OCI-LY1 (cell line): ENCODE measurements around the gene BICD2.

ENCODE experiments used
- H2AFZ ChIP-seq: fragments of 200-600 bp; sonication (generic), shearing (Covaris generic); 2 replicates; pipeline ENCODE4 v1.6.0; 2014; ENCODE audit warnings: antibody characterized with exemption, mild to moderate bottlenecking, low read length
- H3F3A ChIP-seq: fragments of 200-600 bp; sonication (generic), shearing (Covaris generic); 2 replicates; pipeline ENCODE4 v1.6.0; 2014; ENCODE audit warnings: mild to moderate bottlenecking, antibody characterized with exemption, low read length, moderate library complexity; ENCODE audit not compliant: insufficient read depth
- H3K27ac ChIP-seq: fragments of 200-600 bp; sonication (generic); 2 replicates; pipeline ENCODE4 v1.5.1; 2014; ENCODE audit warnings: low read length, mixed run types, mild to moderate bottlenecking, low read depth; ENCODE audit not compliant: poor library complexity, severe bottlenecking
- H3K27me3 ChIP-seq: fragments of 200-600 bp; sonication (generic); 2 replicates; pipeline ENCODE4 v1.6.0; 2014; ENCODE audit warnings: antibody characterized with exemption, mild to moderate bottlenecking, low read length, moderate library complexity; ENCODE audit not compliant: insufficient read depth
- H3K36me3 ChIP-seq: fragments of 200-600 bp; sonication (generic); 2 replicates; pipeline ENCODE4 v1.6.1; 2014; ENCODE audit warnings: mild to moderate bottlenecking, antibody characterized with exemption, low read length, moderate library complexity, mixed read lengths; ENCODE audit not compliant: insufficient read depth
- H3K4me1 ChIP-seq: fragments of 200-600 bp; sonication (generic); 2 replicates; pipeline ENCODE4 v1.5.1; 2014; ENCODE audit warnings: mild to moderate bottlenecking, low read length, moderate library complexity; ENCODE audit not compliant: insufficient read depth, severe bottlenecking
- H3K4me2 ChIP-seq: fragments of 200-600 bp; sonication (generic), shearing (Covaris generic); 2 replicates; pipeline ENCODE4 v1.6.1; 2014; ENCODE audit warnings: low read length
- H3K4me3 ChIP-seq: fragments of 200-600 bp; sonication (generic); 2 replicates; pipeline ENCODE4 v1.5.1; 2014; ENCODE audit warnings: low read length, low read depth, mild to moderate bottlenecking, mixed read lengths; ENCODE audit not compliant: poor library complexity, severe bottlenecking
- H3K79me2 ChIP-seq: fragments of 200-600 bp; shearing (Covaris generic); 2 replicates; pipeline ENCODE4 v1.6.1; 2016; ENCODE audit warnings: mixed run types, low read length, mixed read lengths; ENCODE audit not compliant: insufficient read depth
- H3K9ac ChIP-seq: fragments of 200-600 bp; sonication (generic), shearing (Covaris generic); 2 replicates; pipeline ENCODE4 v1.6.1; 2014; ENCODE audit warnings: mild to moderate bottlenecking, low read length, mixed read lengths
- H3K9me2 ChIP-seq: fragments of 200-600 bp; sonication (generic), shearing (Covaris generic); 2 replicates; pipeline ENCODE4 v1.6.1; 2014; ENCODE audit warnings: low read depth, mild to moderate bottlenecking, low read length, mixed read lengths
- H3K9me3 ChIP-seq: fragments of 200-600 bp; shearing (Covaris generic); 2 replicates; pipeline ENCODE4 v1.6.1; 2014; ENCODE audit warnings: low read length, mixed read lengths
- H4K20me1 ChIP-seq: fragments of 200-600 bp; sonication (generic), shearing (Covaris generic); 2 replicates; pipeline ENCODE4 v1.6.0; 2016; ENCODE audit warnings: mild to moderate bottlenecking, low read length; ENCODE audit not compliant: insufficient read depth
- EZH2 ChIP-seq: fragments of 200-600 bp; sonication (generic), shearing (Covaris generic); IDR thresholded peaks from 2 replicates; pipeline ENCODE4 v1.8.0; 2017; ENCODE audit warnings: borderline replicate concordance, mixed run types, mild to moderate bottlenecking, antibody characterized with exemption, low read length, moderate library complexity, mixed read lengths
- TF ChIP-seq, protein P1 (sequence below): fragments of 200-600 bp; sonication (generic), shearing (Covaris generic); IDR thresholded peaks from 2 replicates; pipeline ENCODE4 v1.5.1; 2017; ENCODE audit warnings: mild to moderate bottlenecking, antibody characterized with exemption, low read length, moderate library complexity, mixed read lengths

The BICD2 gene

DNA sequence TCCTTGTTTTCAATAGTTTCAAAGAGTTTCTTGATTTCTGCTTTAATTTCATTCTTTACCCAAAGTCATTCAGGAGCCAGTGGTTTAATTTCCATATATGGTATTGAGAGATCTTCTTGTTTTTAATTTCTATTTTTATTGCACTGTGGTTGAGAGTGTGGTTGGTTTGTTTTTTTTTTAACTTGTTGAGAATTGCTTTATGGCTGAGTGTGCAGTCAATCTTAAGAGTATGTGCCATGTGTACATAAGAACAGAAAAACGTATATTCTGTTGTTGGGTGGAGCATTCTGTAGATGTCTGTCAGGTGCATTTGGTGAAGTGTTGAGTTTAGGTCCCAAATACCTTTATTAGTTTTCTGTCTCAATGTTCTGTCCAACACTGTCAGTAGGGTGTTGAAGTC lies 68.0 kb downstream of the BICD2 start:
- no peak overlapping the region for H2AFZ ChIP-seq
- no peaks in the 10 kb centered on the region for H3K9me2 ChIP-seq
- H3F3A ChIP-seq: no peaks in the 10 kb centered on the region
- no peak for TF ChIP-seq EZH2
- TF ChIP-seq, protein P1, sequence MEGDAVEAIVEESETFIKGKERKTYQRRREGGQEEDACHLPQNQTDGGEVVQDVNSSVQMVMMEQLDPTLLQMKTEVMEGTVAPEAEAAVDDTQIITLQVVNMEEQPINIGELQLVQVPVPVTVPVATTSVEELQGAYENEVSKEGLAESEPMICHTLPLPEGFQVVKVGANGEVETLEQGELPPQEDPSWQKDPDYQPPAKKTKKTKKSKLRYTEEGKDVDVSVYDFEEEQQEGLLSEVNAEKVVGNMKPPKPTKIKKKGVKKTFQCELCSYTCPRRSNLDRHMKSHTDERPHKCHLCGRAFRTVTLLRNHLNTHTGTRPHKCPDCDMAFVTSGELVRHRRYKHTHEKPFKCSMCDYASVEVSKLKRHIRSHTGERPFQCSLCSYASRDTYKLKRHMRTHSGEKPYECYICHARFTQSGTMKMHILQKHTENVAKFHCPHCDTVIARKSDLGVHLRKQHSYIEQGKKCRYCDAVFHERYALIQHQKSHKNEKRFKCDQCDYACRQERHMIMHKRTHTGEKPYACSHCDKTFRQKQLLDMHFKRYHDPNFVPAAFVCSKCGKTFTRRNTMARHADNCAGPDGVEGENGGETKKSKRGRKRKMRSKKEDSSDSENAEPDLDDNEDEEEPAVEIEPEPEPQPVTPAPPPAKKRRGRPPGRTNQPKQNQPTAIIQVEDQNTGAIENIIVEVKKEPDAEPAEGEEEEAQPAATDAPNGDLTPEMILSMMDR: no peak
- H3K27ac ChIP-seq: no peak overlapping the region
- H3K27me3 ChIP-seq: no peaks in the 10 kb centered on the region
- H4K20me1 ChIP-seq: no peaks in the 10 kb centered on the region
- no peak overlapping the region for H3K4me3 ChIP-seq
- H3K36me3 ChIP-seq: no peaks in the 10 kb centered on the region; the same call in 1 of the 2 replicates
- H3K4me1 ChIP-seq: no peaks in the 10 kb centered on the region
- no peaks in the 10 kb centered on the region for H3K79me2 ChIP-seq
- H3K4me2 ChIP-seq: no peak overlapping the region
- H3K9me3 ChIP-seq: peaks cover 20% of the 10 kb centered on the region
- H3K9ac ChIP-seq: no peak overlapping the region

DNA sequence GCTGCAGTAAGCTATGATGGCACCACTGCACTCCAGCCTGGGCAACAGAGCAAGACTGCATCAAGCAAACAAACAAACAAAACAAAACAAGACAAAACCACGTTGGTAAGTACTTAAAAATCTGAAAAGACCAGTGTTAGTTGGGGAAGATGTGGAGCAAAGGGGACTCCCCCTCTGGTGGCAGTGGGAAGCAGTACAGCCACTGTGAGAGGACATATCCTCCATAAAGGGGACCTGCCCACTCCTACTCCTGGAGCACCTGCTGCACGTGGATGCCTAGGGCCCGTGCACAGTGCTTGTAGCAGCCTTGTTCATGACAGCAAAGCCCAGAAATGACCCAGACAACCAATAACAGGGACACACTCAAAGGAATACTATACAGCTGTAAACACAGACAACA lies 77.7 kb downstream of the BICD2 start:
- H3K9me3 ChIP-seq: peaks cover 3% of the 10 kb centered on the region; the same call in 1 of the 2 replicates
- H3K9me2 ChIP-seq: no peaks in the 10 kb centered on the region
- H3K27me3 ChIP-seq: no peaks in the 10 kb centered on the region
- no peak overlapping the region for H2AFZ ChIP-seq
- H3K9ac ChIP-seq: no peak overlapping the region
- H4K20me1 ChIP-seq: no peaks in the 10 kb centered on the region
- TF ChIP-seq EZH2: no peak
- TF ChIP-seq, protein P1: peak; percentile 37; the same call in 1 of the 2 replicates
- no peaks in the 10 kb centered on the region for H3K36me3 ChIP-seq
- no peak overlapping the region for H3K4me3 ChIP-seq
- no peaks in the 10 kb centered on the region for H3K79me2 ChIP-seq
- peaks cover 23% of the 10 kb centered on the region for H3K4me1 ChIP-seq
- no peak overlapping the region for H3K27ac ChIP-seq
- no peak overlapping the region for H3K4me2 ChIP-seq
- no peaks in the 10 kb centered on the region for H3F3A ChIP-seq

DNA sequence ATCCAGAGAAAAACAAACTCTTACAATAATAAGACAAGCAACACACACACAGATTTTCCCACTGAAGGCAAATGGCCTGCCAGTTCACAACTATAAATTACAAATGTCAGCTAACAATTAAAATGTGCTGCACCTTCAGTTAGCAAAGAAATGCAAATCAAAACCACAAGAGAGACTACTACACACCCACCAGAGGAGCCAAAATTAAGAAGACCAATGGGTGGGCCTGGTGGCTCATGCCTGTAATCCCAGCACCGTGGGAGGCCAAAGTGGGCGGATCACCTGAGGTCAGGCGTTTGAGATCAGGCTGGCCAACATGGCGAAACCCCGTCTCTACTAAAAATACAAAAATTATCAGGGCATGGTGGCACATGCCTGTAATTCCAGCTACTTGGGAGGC lies 79.6 kb downstream of the BICD2 start:
- Histone ChIP-seq H3K9me3 (peaks cover under 1% of the 10 kb centered on the region; the same call in 1 of the 2 replicates), H3K36me3 (no peaks in the 10 kb centered on the region), H3K9ac (peak overlapping the region; percentile 53), H3K9me2 (no peaks in the 10 kb centered on the region), H3K4me2 (peak overlapping the region; percentile 56), H3K79me2 (no peaks in the 10 kb centered on the region), H3K27ac (peak overlapping the region; percentile 92), H4K20me1 (no peaks in the 10 kb centered on the region), H3K4me1 (peaks cover 25% of the 10 kb centered on the region), H3F3A (no peaks in the 10 kb centered on the region), H3K27me3 (no peaks in the 10 kb centered on the region), H2AFZ (peak overlapping the region; percentile 22), H3K4me3 (peak overlapping the region; percentile 29)
- TF ChIP-seq, protein P1: no peak
- TF ChIP-seq EZH2: no peak
